ENCODE data around the gene INIP.

The INIP gene

GRCh38 chr9:112717661-112718331, at the start of gene INIP:
Gene INIP, minus strand, starts transcription at chr9:112718117. Its CDS starts 1,632 bp downstream, at chr9:112716485.
- Histone ChIP-seq H3K4me1 (ENCODE audit: control insufficient read depth, insufficient read depth, low read length) (no peaks in the 10 kb centered on the region), H3K9me3 (ENCODE audit: control insufficient read depth, insufficient read depth, low read length) (no peaks in the 10 kb centered on the region), H3K36me3 (ENCODE audit: control insufficient read depth, insufficient read depth, low read length) (no peaks in the 10 kb centered on the region), H3K27ac (ENCODE audit: low read length) (no peak within 1 kb of the TSS), H3K27me3 (ENCODE audit: control insufficient read depth, insufficient read depth, low read length) (no peaks in the 10 kb centered on the region), H3K4me3 (ENCODE audit: low read length) (peak within 1 kb of the TSS; percentile 95)
- peak; percentile 95 for DNase-seq (ENCODE audit: low read depth, low spot score)
- no CpG with 5 or more reads among the region's 51 CpGs for WGBS (ENCODE audit: insufficient coverage, insufficient read length)

- Histone ChIP-seq H3K4me1 (ENCODE audit: control insufficient read depth, insufficient read depth, low read length) (0 out of 2 replicates have a peak, but pooled peaks cover 1% of the 10 kb centered on the region), H3K9me3 (ENCODE audit: control insufficient read depth, insufficient read depth, low read length) (no peaks in the 10 kb centered on the region), H3K27me3 (ENCODE audit: control insufficient read depth, insufficient read depth, low read length) (no peaks in the 10 kb centered on the region), H3K27ac (ENCODE audit: low read length) (no peak overlapping the region), H3K36me3 (ENCODE audit: control insufficient read depth, insufficient read depth, low read length) (no peaks in the 10 kb centered on the region), H3K4me3 (ENCODE audit: low read length) (no peak overlapping the region)
- no CpG with 5 or more reads among the region's 1 CpG for WGBS (ENCODE audit: insufficient coverage, insufficient read length)
- no peak for DNase-seq (ENCODE audit: low read depth, low spot score)
Measured at GRCh38 chr9:112765281-112765680, 47.4 kb upstream of the INIP start.

DNA sequence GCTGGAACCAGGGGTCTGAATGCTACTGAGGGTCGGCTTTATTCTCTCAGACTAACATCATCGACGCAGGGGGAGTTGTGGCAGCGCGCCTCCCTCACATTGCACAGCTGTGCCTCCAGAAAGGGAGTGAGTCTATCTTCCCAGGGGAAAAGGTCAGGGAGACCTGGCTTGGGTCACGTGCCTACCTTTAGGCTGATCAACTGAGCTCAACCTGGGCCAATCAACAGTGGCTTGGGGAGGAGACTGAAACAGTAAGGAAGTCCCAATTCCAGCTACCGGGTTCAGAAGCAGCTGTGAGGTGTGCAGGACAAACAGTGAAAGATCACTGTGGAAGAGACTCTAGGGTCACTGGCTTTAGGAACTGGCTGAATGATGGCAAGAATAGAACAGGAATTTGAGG, 46.9 kb upstream of the INIP start:
- Histone ChIP-seq H3K4me1 (ENCODE audit: control insufficient read depth, insufficient read depth, low read length) (0 out of 2 replicates have a peak, but pooled peaks cover 1% of the 10 kb centered on the region), H3K27ac (ENCODE audit: low read length) (no peak overlapping the region), H3K27me3 (ENCODE audit: control insufficient read depth, insufficient read depth, low read length) (no peaks in the 10 kb centered on the region), H3K4me3 (ENCODE audit: low read length) (no peak overlapping the region), H3K36me3 (ENCODE audit: control insufficient read depth, insufficient read depth, low read length) (no peaks in the 10 kb centered on the region), H3K9me3 (ENCODE audit: control insufficient read depth, insufficient read depth, low read length) (no peaks in the 10 kb centered on the region)
- DNase-seq (ENCODE audit: low read depth, low spot score), result no peak
- no CpG with 5 or more reads among the region's 7 CpGs for WGBS (ENCODE audit: insufficient coverage, insufficient read length)

DNA sequence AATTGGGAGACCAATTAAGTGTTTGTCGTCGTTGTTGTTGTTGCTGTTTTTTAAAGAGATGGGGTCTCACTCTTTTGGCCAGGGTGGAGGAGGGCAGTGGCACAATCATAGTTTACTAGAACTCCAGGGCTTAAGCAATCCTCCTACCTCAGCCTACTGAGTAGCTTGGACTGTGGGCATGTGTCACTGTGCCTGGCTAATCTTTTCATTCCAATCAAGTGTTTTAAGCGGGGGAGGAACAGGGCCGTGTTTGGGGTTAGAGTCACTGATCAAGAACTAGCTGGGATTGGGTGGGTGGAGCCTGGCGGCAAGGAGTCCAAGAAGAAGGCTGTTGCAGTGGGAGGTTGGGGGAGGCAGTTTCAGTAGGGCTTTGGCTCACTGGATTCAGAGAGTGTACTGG, 46.4 kb upstream of the INIP start:
- no CpG with 5 or more reads among the region's 5 CpGs for WGBS (ENCODE audit: insufficient coverage, insufficient read length)
- Histone ChIP-seq H3K36me3 (ENCODE audit: control insufficient read depth, insufficient read depth, low read length) (no peaks in the 10 kb centered on the region), H3K4me1 (ENCODE audit: control insufficient read depth, insufficient read depth, low read length) (0 out of 2 replicates have a peak, but pooled peaks cover 1% of the 10 kb centered on the region), H3K27me3 (ENCODE audit: control insufficient read depth, insufficient read depth, low read length) (no peaks in the 10 kb centered on the region), H3K27ac (ENCODE audit: low read length) (no peak overlapping the region), H3K4me3 (ENCODE audit: low read length) (no peak overlapping the region), H3K9me3 (ENCODE audit: control insufficient read depth, insufficient read depth, low read length) (no peaks in the 10 kb centered on the region)
- DNase-seq (ENCODE audit: low read depth, low spot score), result no peak

GRCh38 chr9:112762726-112763518, 45.0 kb upstream of the INIP start:
- Histone ChIP-seq H3K9me3 (ENCODE audit: control insufficient read depth, insufficient read depth, low read length) (no peaks in the 10 kb centered on the region), H3K27ac (ENCODE audit: low read length) (no peak overlapping the region), H3K4me1 (ENCODE audit: control insufficient read depth, insufficient read depth, low read length) (0 out of 2 replicates have a peak, but pooled peaks cover 1% of the 10 kb centered on the region), H3K4me3 (ENCODE audit: low read length) (no peak overlapping the region), H3K27me3 (ENCODE audit: control insufficient read depth, insufficient read depth, low read length) (no peaks in the 10 kb centered on the region), H3K36me3 (ENCODE audit: control insufficient read depth, insufficient read depth, low read length) (no peaks in the 10 kb centered on the region)
- DNase-seq (ENCODE audit: low read depth, low spot score), result no peak
- no CpG with 5 or more reads among the region's 13 CpGs for WGBS (ENCODE audit: insufficient coverage, insufficient read length)

- DNase-seq (ENCODE audit: low read depth, low spot score), result no peak
- Histone ChIP-seq H3K27ac (ENCODE audit: low read length) (no peak overlapping the region), H3K36me3 (ENCODE audit: control insufficient read depth, insufficient read depth, low read length) (no peaks in the 10 kb centered on the region)
Measured at GRCh38 chr9:112761912-112762655, 44.2 kb upstream of the INIP start.

GRCh38 chr9:112760821-112761220, 42.9 kb upstream of the INIP start:
- Histone ChIP-seq H3K4me3 (ENCODE audit: low read length) (no peak overlapping the region), H3K27ac (ENCODE audit: low read length) (no peak overlapping the region), H3K27me3 (ENCODE audit: control insufficient read depth, insufficient read depth, low read length) (no peaks in the 10 kb centered on the region), H3K4me1 (ENCODE audit: control insufficient read depth, insufficient read depth, low read length) (0 out of 2 replicates have a peak, but pooled peaks cover 1% of the 10 kb centered on the region), H3K9me3 (ENCODE audit: control insufficient read depth, insufficient read depth, low read length) (no peaks in the 10 kb centered on the region), H3K36me3 (ENCODE audit: control insufficient read depth, insufficient read depth, low read length) (no peaks in the 10 kb centered on the region)
- no peak for DNase-seq (ENCODE audit: low read depth, low spot score)
- WGBS (ENCODE audit: insufficient coverage, insufficient read length), result 100% methylated on average over 2 of the region's 8 CpGs

More at GRCh38 chr9:112761912-112762655, 44.2 kb upstream of the INIP start:
- H3K9me3 ChIP-seq (ENCODE audit: control insufficient read depth, insufficient read depth, low read length), result no peaks in the 10 kb centered on the region
- no CpG with 5 or more reads among the region's 12 CpGs for WGBS (ENCODE audit: insufficient coverage, insufficient read length)
- no peak overlapping the region for H3K4me3 ChIP-seq (ENCODE audit: low read length)
- 0 out of 2 replicates have a peak, but pooled peaks cover 1% of the 10 kb centered on the region for H3K4me1 ChIP-seq (ENCODE audit: control insufficient read depth, insufficient read depth, low read length)
- no peaks in the 10 kb centered on the region for H3K27me3 ChIP-seq (ENCODE audit: control insufficient read depth, insufficient read depth, low read length)

DNA sequence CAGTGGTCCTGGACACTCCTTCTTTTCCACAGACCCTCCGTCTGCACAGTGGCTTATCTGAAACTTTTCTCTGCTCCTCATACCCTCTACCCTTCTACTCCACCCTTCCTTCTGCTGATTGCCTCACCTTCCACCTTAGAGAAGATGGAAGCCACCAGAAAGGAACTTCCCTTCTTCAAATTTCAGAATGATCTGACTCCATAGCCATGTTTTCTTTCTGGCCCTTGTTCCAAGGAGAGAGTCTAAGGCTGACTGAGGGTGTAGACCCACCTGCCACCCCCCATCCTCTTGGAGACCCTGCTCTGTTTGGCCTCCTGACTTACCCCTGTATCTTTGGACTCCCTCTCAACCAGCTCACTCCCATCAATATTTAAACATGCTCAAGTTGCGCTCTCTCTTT, 40.0 kb upstream of the INIP start:
- DNase-seq (ENCODE audit: low read depth, low spot score), result no peak
- Histone ChIP-seq H3K27ac (ENCODE audit: low read length) (no peak overlapping the region), H3K9me3 (ENCODE audit: control insufficient read depth, insufficient read depth, low read length) (no peaks in the 10 kb centered on the region), H3K27me3 (ENCODE audit: control insufficient read depth, insufficient read depth, low read length) (no peaks in the 10 kb centered on the region), H3K36me3 (ENCODE audit: control insufficient read depth, insufficient read depth, low read length) (no peaks in the 10 kb centered on the region), H3K4me3 (ENCODE audit: low read length) (no peak overlapping the region), H3K4me1 (ENCODE audit: control insufficient read depth, insufficient read depth, low read length) (0 out of 2 replicates have a peak, but pooled peaks cover 1% of the 10 kb centered on the region)
- no CpG with 5 or more reads among the region's 2 CpGs for WGBS (ENCODE audit: insufficient coverage, insufficient read length)

- DNase-seq (ENCODE audit: low read depth, low spot score), result no peak
- Histone ChIP-seq H3K36me3 (ENCODE audit: control insufficient read depth, insufficient read depth, low read length) (no peaks in the 10 kb centered on the region), H3K4me1 (ENCODE audit: control insufficient read depth, insufficient read depth, low read length) (no peaks in the 10 kb centered on the region), H3K4me3 (ENCODE audit: low read length) (no peak overlapping the region), H3K27me3 (ENCODE audit: control insufficient read depth, insufficient read depth, low read length) (no peaks in the 10 kb centered on the region), H3K9me3 (ENCODE audit: control insufficient read depth, insufficient read depth, low read length) (no peaks in the 10 kb centered on the region), H3K27ac (ENCODE audit: low read length) (no peak overlapping the region)
- no CpG with 5 or more reads among the region's 7 CpGs for WGBS (ENCODE audit: insufficient coverage, insufficient read length)
Measured at GRCh38 chr9:112757282-112757883, 39.5 kb upstream of the INIP start.

DNA sequence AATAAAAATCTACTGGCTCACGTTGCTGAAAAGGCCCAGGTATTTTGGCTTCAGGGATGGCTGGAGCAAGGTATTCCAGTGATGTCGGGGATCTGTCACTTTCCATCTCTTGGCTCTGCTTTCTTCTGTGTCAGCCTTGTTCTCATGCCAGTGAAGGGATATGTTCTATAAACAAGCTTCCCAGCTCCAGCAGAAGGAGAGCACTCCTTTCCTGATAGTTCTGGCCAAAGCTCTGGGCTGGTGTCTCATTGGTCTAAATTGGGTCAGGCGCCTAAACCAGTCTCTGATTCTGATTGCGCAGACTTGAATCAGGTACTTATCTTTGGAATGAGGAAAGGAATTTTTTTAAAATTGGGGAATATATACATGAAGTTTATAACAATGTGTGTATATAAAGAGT, 37.8 kb upstream of the INIP start:
- Histone ChIP-seq H3K9me3 (ENCODE audit: control insufficient read depth, insufficient read depth, low read length) (no peaks in the 10 kb centered on the region), H3K4me1 (ENCODE audit: control insufficient read depth, insufficient read depth, low read length) (peaks cover 1% of the 10 kb centered on the region; the same call in 1 of the 2 replicates)
- WGBS (ENCODE audit: insufficient coverage, insufficient read length), result no CpG with 5 or more reads among the region's 4 CpGs

More for the DNA sequence above, 37.8 kb upstream of the INIP start:
- DNase-seq (ENCODE audit: low read depth, low spot score), result no peak
- H3K4me3 ChIP-seq (ENCODE audit: low read length), result no peak overlapping the region
- H3K36me3 ChIP-seq (ENCODE audit: control insufficient read depth, insufficient read depth, low read length), result no peaks in the 10 kb centered on the region
- H3K27ac ChIP-seq (ENCODE audit: low read length), result no peak overlapping the region
- H3K27me3 ChIP-seq (ENCODE audit: control insufficient read depth, insufficient read depth, low read length), result no peaks in the 10 kb centered on the region
